Amniotic stem cell (primary cell): ENCODE results near the gene TIMD4.

Experiments used
- DNase-seq: peaks from one replicate; lab custom pipeline; 2025; lab: John Stamatoyannopoulos, UW

TIMD4 gene

GRCh38 chr5:156922207-156922792, 40.7 kb downstream of the TIMD4 start:
- no peak for DNase-seq

GRCh38 chr5:156920861-156921431, 42.1 kb downstream of the TIMD4 start:
- no peak for DNase-seq

DNA sequence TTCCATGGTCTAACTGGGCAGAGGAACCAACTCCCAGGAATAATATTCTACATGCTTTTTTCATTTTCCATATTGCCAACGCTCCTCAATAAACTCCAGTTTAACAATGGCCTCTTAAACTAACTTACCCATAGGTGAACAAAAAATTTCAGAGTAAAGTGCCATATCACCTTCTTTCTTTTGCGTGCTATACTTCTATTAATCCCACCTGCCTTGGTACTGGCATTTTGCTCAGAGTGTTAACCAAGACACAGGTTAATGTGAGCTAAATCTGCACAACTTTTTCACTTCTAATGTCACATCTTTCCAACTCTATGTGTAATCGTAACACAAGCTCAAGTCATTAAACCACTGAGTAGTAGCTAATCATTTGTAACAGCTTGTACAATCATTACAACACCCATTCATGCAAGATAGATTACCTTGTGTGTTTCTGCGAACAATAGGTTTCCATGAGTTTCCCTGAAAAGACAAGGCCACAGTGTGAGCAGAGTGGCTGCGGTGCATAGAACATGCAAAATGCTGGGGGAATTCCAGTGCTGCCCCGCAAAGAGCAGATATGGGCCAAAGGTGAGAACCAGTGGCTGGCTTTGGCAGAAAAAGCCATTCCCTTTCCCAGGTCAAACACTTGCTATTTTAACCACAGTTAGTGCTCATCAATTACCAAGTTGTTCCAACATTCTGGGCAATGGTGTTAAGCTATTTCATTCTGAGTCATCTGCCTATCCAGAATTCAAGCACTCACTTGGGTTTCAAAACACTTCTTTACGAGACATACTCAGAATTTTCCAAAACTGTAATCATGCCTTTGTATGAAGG, 42.8 kb downstream of the TIMD4 start:
- DNase-seq = no peak

DNA sequence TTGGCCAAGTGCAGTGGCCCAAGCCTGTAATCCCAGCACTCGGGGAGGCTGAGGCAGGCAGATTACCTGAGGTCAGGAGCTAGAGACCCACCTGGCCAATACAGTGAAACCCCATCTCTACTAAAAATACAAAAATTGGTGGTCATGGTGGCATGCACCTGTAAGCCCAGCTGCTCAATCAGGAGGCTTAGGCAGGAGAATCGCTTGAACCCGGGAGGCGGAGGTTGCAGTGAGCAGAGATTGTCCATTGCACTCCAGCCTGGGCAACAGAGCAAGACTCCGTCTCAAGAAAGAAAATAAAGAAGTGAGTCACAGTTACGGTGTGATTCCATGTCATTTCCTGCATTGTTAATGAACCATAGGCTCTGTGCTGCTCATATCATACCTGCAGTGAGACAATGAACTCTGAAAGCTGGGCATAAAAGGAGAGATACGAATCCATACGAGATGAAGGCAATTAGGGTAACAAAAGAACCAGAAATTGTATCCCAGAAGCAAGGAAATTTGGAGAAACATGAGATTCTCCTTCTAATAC, 44.6 kb downstream of the TIMD4 start:
- no peak for DNase-seq

DNA sequence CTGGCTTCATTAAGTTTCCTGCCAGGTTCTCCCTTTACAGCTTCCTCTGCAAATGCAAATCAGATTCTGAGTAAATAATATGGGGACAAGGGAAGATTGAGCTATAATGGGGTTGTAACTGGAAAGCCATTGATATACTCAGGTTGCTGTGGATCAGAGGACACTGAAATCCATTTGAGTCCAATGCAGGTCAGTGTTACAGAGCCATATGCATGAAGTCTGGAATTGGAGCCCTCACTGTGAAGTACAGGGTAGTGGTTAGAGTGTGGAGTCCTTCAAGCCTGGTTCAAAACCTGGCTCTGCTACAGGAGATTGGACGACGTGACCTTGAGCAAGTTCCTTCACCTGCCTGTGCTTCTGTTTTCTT, 48.7 kb downstream of the TIMD4 start:
- no peak for DNase-seq

DNA sequence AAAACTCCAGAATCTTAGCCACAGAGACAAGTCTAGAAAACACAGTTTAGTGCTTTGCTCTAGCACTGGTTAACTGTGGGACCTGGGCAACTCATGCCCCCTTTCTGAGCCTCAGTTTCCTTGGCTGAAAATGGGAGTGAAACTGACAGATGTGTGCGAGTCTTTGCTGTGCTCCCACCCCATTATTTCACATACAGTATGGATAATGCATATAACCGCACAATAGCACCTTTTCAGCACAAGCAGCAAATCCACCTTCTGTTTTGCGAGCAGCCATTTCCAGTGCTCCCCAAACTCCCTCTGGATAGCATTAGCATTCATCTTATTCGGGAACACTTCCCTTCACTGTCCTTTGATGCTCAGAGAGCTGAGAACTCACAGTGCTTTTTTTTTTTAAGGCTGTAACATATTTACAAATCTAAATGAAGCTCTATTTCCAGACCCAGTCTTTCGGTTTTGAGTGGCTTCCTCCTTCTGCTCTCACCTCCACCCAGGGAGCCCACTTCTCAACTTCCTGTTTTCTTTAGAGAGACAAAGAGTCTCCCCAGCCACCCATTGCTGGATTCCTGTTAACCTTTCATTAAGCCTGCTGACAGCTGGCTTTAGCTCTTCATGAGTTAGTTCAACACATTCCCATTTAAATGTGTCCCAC, 49.2 kb downstream of the TIMD4 start:
- no peak for DNase-seq

DNA sequence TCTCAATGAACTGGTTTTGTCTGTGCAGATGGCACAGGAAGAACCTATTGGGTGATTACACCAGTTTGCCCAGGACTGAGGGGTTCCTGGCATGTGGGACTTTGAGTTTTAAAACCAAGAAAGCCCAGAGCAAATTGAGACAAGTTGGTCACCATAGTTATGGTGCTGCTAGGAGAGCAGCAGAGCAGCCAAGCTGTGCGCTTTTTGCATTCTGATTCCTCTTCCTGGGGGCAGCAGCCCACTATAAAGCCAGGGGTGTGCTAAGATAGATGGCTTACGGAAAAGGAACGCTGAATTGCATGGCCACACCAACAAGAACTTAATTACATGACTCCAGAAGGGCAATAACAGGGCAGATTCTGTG, 49.7 kb downstream of the TIMD4 start:
- DNase-seq = no peak

DNA sequence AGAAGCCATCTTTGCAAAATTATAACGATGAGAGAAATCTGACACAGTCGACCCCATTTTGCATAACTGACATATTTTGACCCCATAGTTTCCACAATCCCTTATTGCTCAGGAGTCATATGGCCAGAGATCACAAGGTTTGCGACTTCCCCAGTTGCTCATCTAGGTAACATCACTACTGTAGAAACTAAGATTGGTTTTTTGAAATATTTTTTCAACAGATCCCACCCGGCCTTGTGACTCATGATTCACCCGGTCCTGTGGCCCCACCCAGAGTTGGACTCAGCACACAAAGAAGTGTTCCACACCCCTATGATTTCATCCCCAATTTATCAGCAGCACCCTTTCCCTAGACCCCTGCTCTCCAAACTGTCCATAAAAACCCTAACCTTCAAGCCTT, 50.2 kb downstream of the TIMD4 start:
- no peak for DNase-seq

DNA sequence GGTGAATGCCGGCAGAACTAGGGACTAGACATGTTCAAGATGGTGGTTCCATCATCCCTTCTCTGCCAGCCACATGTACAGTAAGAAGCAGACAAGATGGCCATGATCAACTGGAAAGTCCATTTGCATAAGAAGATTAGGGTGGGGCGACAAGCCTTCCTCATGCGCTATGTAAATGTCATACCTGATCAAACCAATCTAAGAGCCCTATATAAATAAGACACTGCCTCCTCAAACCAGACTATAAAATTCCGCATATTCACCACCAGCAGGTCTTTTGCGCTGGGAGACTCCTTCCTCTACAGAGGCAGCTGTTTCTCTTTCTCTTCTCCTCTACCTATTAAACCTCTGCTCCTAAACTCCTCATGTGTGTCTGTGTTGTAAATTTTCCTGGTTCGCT, 53.8 kb downstream of the TIMD4 start:
- DNase-seq = no peak

DNA sequence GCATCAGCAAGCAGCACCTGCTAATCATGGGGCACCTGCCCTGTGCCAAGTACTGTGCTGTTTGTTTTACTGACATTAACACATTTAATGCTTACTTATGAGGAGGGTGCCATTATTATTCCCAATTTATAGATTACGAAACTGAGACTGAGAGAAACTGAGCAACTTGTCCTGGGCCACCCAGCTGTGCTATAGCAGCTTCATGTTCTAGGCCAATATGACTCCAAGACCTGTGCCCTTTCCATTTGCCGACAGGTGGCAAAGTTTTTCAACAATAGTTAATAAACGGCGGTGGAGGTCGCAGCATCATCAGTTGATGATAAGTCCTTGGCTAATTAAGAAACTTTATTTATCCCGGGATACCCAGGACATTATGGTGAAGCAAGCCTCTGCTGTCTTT, 55.4 kb downstream of the TIMD4 start:
- no peak for DNase-seq

DNA sequence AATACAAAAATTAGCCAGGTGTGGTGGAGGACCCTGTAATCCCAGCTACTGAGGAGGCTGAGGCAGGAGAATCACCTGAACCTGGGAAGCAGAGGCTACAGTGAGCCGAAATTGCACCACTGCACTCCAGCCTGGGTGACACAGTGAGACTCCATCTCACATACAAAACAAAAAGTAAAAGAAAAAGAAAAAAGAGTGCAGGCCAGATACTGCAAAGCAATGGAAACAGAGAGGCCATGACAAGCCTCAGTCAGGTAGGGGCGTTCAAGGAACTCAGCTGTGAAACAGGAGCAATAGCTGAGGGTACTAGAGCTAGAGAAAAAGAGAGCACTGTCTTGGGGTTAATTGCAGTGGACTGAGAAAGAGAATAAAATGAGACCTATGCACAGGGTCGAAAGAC, 56.2 kb downstream of the TIMD4 start:
- no peak for DNase-seq

DNA sequence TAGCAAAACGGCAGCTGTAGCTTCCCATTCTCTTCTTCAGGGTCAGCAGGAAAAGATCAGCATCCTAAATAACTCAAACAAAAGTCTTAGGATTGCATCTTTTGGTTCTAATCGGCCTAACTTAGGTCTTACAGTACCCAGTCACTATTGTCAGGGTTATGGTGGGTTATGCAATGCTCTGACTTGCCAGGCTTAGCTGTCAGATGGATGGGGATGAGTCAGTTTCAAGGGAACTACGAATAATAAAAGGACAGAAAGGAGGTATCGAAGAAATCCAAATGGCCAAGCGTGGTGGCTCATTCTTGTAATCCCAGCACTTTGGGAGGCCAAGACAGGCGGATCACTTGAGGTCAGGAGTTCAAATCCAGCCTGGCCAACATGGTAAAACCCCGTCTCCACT, 66.5 kb downstream of the TIMD4 start:
- DNase-seq = no peak

DNA sequence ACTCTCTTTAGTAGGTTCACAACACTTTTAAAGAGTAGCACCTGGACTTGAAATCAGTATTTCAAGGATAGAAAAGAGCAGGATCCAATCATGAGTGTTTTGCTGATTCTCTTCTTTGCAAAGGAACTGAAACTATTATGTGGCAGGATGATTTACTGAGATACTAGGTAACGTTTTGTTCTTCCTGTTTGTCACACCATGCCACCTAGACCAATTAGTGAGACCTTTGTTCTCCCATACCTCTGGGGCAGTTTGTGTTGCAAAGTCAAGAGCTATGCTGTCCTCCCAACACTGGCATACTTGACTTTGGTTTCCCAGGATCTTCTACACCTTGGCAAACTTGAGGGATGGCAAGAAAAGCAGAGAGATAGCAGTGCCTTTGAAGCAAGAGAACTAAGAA, 69.5 kb downstream of the TIMD4 start:
- DNase-seq = no peak

- no peak for DNase-seq
Measured at GRCh38 chr5:156892864-156893263, 70.2 kb downstream of the TIMD4 start.

DNA sequence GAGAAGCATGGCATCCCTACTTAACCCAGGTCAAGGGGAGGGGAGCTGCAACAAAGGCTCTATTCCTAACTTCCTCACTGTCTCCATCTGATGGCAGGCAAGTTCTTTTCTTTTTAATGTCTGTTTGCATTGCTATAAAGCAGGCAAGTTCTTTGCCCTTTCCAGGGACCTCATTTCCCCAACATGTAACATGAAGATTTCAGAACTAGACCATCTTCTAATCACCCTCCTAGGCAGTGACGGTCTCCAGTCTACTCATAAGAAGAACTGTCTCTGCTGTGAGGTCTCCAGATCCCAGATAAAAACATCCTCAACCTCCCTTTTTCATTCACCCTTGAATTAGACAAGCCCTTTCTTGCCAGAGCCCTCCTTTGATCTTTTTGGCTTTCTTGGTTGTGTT, 70.8 kb downstream of the TIMD4 start:
- DNase-seq = no peak

DNA sequence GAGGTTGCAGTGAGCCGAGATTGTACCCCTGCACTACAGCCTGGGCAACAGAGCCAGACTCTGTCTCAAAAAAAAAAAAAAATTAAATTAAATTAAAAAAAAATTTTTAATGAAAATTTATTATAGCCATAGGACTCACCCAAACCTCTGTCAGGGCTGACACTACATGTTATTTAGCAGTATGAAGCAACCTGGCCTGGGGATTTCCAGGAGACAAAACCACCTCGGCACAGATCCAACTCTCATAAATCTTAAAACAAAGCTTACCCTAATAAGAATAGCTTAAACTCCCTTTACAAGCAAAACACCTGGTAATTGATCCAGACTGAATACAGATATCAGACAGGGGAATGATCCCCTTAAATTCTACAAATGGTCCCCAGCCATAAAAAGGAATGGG, 74.5 kb downstream of the TIMD4 start:
- DNase-seq = no peak

GRCh38 chr5:156883316-156883875, 79.6 kb downstream of the TIMD4 start:
- DNase-seq = no peak

- no peak for DNase-seq
Measured at GRCh38 chr5:156879665-156880285, 83.3 kb downstream of the TIMD4 start.

- no peak for DNase-seq
Measured at GRCh38 chr5:156871212-156871611, 91.8 kb downstream of the TIMD4 start.

- DNase-seq = no peak
Measured at GRCh38 chr5:156870498-156870839, 92.6 kb downstream of the TIMD4 start.
